HG02798 (cell line): ENCODE data around the gene RHBDD1.

Experiments used
- ATAC-seq: cut with Tn5 transposase; IDR thresholded peaks from one replicate; pipeline ENCODE4 v1.9.1; 2021; ENCODE audit warnings: mild to moderate bottlenecking; ENCODE audit not compliant: unreplicated experiment, poor library complexity

The RHBDD1 gene

GRCh38 chr2:226881287-226881686, 45.4 kb downstream of the RHBDD1 start:
- ATAC-seq, result no peak

GRCh38 chr2:226882606-226883005, 46.8 kb downstream of the RHBDD1 start:
- no peak for ATAC-seq

GRCh38 chr2:226883296-226883795, 47.5 kb downstream of the RHBDD1 start:
- ATAC-seq, result no peak

GRCh38 chr2:226884166-226884565, 48.3 kb downstream of the RHBDD1 start:
- ATAC-seq, result no peak

GRCh38 chr2:226885769-226886435, 50.0 kb downstream of the RHBDD1 start:
- ATAC-seq, result no peak

- no peak for ATAC-seq
Observed at GRCh38 chr2:226887940-226888339, 52.1 kb downstream of the RHBDD1 start.

GRCh38 chr2:226888378-226888965, 52.6 kb downstream of the RHBDD1 start:
- no peak for ATAC-seq

- ATAC-seq, result no peak
Observed at GRCh38 chr2:226888971-226889370, 53.1 kb downstream of the RHBDD1 start.

GRCh38 chr2:226890286-226890685, 54.4 kb downstream of the RHBDD1 start:
- ATAC-seq, result no peak

GRCh38 chr2:226891780-226892590, 56.1 kb downstream of the RHBDD1 start:
- no peak for ATAC-seq

GRCh38 chr2:226892729-226893128, 56.9 kb downstream of the RHBDD1 start:
- no peak for ATAC-seq

GRCh38 chr2:226893216-226893615, 57.4 kb downstream of the RHBDD1 start:
- ATAC-seq, result no peak

GRCh38 chr2:226894752-226895151, 58.9 kb downstream of the RHBDD1 start:
- no peak for ATAC-seq

- no peak for ATAC-seq
Observed at GRCh38 chr2:226895579-226895978, 59.7 kb downstream of the RHBDD1 start.

GRCh38 chr2:226898121-226898520, 62.3 kb downstream of the RHBDD1 start:
- no peak for ATAC-seq

- ATAC-seq, result no peak
Observed at GRCh38 chr2:226898897-226899296, 63.0 kb downstream of the RHBDD1 start.

GRCh38 chr2:226902041-226902966, 66.5 kb downstream of the RHBDD1 start:
- ATAC-seq, result no peak

GRCh38 chr2:226903179-226903578, 67.3 kb downstream of the RHBDD1 start:
- no peak for ATAC-seq

- peak; percentile 55 for ATAC-seq
Observed at GRCh38 chr2:226904592-226904991, 68.7 kb downstream of the RHBDD1 start.

- peak; percentile 30 for ATAC-seq
Observed at GRCh38 chr2:226905718-226906117, 69.9 kb downstream of the RHBDD1 start.
